PC-3 (cell line): ENCODE data around the gene PTRH2. TPM values are rescaled to one million over a fixed set of nuclear protein-coding genes. Genes with fewer than 3 reads are reported as not detected.

Source experiments
- ATAC-seq: fragments of 200-7000 bp; cut with Tn5 transposase; 2 replicates; pipeline ENCODE4 v1.9.1; 2020; ENCODE audit warnings: mild to moderate bottlenecking, moderate library complexity
- BruUV-seq: library from RNA; stranded (reverse); fragments of 400-500 nt; replicated peaks from 2 replicates; lab custom pipeline; 2021; lab: Mats Ljungman, UMichigan
- CTCF ChIA-PET: fragments of 300-600 bp; sonication (Branson Sonifier 250); formaldehyde crosslinking; loops from one replicate; lab custom pipeline; 2022; ENCODE audit warnings: antibody characterized with exemption; lab: Charles Lee
- POLR2A ChIA-PET: fragments of 300-600 bp; sonication (Branson Sonifier 250); formaldehyde crosslinking; loops from one replicate; lab custom pipeline; 2022; ENCODE audit warnings: antibody characterized with exemption; ENCODE audit not compliant: unreplicated experiment; lab: Charles Lee
- DNase-seq: peaks from one replicate; pipeline ENCODE4 v3.0.0-alpha.2; 2015
- H2AFZ ChIP-seq: fragments of 300-600 bp; sonication (generic); 2 replicates; pipeline ENCODE4 v1.6.0; 2016; ENCODE audit warnings: antibody characterized with exemption, low read length
- H3F3A ChIP-seq: fragments of 300-600 bp; sonication (generic); one replicate; pipeline ENCODE4 v1.6.0; 2017; ENCODE audit warnings: antibody characterized with exemption, low read length, control low read depth, mild to moderate bottlenecking; ENCODE audit not compliant: unreplicated experiment
- H3K27ac ChIP-seq: fragments of 300-600 bp; sonication (generic); 2 replicates; pipeline ENCODE4 v1.5.1; 2016; ENCODE audit warnings: mild to moderate bottlenecking, low read length
- H3K27me3 ChIP-seq: fragments of 300-600 bp; sonication (generic); 2 replicates; pipeline ENCODE4 v1.6.1; 2016; ENCODE audit warnings: low read length, mixed read lengths
- H3K36me3 ChIP-seq: fragments of 300-600 bp; sonication (generic); 2 replicates; pipeline ENCODE4 v1.6.1; 2016; ENCODE audit warnings: low read depth, mixed run types, low read length, mixed read lengths
- H3K4me1 ChIP-seq: fragments of 300-600 bp; sonication (generic); 2 replicates; pipeline ENCODE4 v1.5.1; 2016; ENCODE audit warnings: low read length; ENCODE audit not compliant: insufficient read depth
- H3K4me2 ChIP-seq: fragments of 300-600 bp; sonication (generic); 2 replicates; pipeline ENCODE4 v1.6.0; 2016; ENCODE audit warnings: low read length
- H3K4me3 ChIP-seq: fragments of 300-600 bp; sonication (generic); 2 replicates; pipeline ENCODE4 v1.5.1; 2016; ENCODE audit warnings: mild to moderate bottlenecking, low read length, mixed read lengths
- H3K79me2 ChIP-seq: fragments of 300-600 bp; sonication (generic); 2 replicates; pipeline ENCODE4 v1.6.1; 2017; ENCODE audit warnings: low read length, mixed read lengths
- H3K9ac ChIP-seq: fragments of 300-600 bp; sonication (generic); 2 replicates; pipeline ENCODE4 v1.6.0; 2016; ENCODE audit warnings: mild to moderate bottlenecking, low read length
- H3K9me2 ChIP-seq: fragments of 300-600 bp; sonication (generic); replicated peaks from 2 replicates; pipeline ENCODE4 v1.6.1; 2016; ENCODE audit warnings: mixed run types, low read length, mixed read lengths
- H3K9me3 ChIP-seq: fragments of 300-600 bp; sonication (generic); 2 replicates; pipeline ENCODE4 v1.6.1; 2016; ENCODE audit warnings: low read length, mixed read lengths
- H4K20me1 ChIP-seq: fragments of 300-600 bp; sonication (generic); 2 replicates; pipeline ENCODE4 v1.6.1; 2016; ENCODE audit warnings: low read length, mixed read lengths
- CTCF ChIP-seq: fragments of 300-600 bp; sonication (generic); conservative IDR thresholded peaks from 2 replicates; pipeline ENCODE4 v1.5.1; 2017; ENCODE audit warnings: antibody characterized with exemption, low read depth, mild to moderate bottlenecking, low read length
- EZH2 ChIP-seq: fragments of 300-600 bp; sonication (generic); IDR thresholded peaks from one replicate; pipeline ENCODE4 v1.6.1; 2017; ENCODE audit warnings: antibody characterized with exemption, mild to moderate bottlenecking, low read length; ENCODE audit not compliant: unreplicated experiment
- EZH2phosphoT487 ChIP-seq: fragments of 300-600 bp; sonication (generic); IDR thresholded peaks from 2 replicates; pipeline ENCODE4 v1.6.1; 2018; ENCODE audit warnings: mild to moderate bottlenecking, antibody characterized with exemption, low read length, borderline replicate concordance
- intact Hi-C: fragments of 100-400 bp; cut with micrococcal nuclease; formaldehyde crosslinking; loops from 2 replicates; pipeline ENCODE4 v1.9.0; 2023
- total RNA-seq: library from RNA; depleted of rRNA; stranded (reverse); fragments of >200 nt; gene quantifications from 2 replicates; pipeline ENCODE4 v1.2.3, GENCODE V29; 2014

The PTRH2 gene
- total RNA-seq, 1 experiment from 2014 or later: 69.8 TPM

DNA sequence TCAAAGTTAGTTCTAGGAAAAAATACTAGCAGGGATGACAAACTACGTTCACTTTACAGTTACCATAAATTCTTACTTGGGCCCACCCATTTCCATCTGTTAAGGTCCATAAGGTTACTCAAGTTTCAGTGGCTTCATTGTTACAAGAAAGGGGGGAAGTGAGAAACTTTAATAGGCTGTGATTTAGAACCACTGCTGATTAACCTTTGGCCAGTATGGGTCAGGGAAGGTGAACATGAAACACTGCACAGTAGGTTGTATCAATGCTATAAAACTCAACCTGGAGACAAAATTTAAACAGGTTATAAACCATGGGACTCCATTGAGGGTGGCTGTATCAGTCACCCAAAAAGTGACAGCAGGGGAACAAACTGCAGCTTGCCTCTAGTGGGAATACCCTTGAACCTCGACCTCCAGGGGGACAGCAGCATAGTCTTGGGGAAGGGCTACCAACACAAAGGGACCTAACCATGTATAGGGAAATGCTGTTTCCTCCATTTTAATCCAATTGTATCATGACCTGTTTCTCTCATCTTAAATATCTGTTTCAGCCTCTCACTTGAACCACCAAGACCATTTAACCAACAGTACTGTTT lies 10.4 kb downstream of the PTRH2 start:
- H3K4me3 ChIP-seq: no peak overlapping the region
- H2AFZ ChIP-seq: no peak overlapping the region
- H3K9ac ChIP-seq: no peak overlapping the region
- no peak for TF ChIP-seq EZH2phosphoT487
- TF ChIP-seq EZH2: no peak
- no peak for TF ChIP-seq CTCF
- CTCF ChIA-PET: interaction anchor here (0.7 kb wide), 1 partner anchor 37 kb away, joined by 3 read pairs; no protein-coding TSS in a partner anchor
- H3F3A ChIP-seq: peaks cover 10% of the 10 kb centered on the region
- H4K20me1 ChIP-seq: peaks cover 69% of the 10 kb centered on the region
- ATAC-seq (no peak), DNase-seq (no peak)
- H3K27me3 ChIP-seq: no peaks in the 10 kb centered on the region
- intact Hi-C loops: loop anchor here (10.0 kb wide), 1 partner anchor 338 kb away; no protein-coding TSS in a partner anchor
- no peaks in the 10 kb centered on the region for H3K9me2 ChIP-seq
- no peak overlapping the region for H3K27ac ChIP-seq
- no peaks in the 10 kb centered on the region for H3K9me3 ChIP-seq
- no peak overlapping the region for H3K4me2 ChIP-seq
- H3K4me1 ChIP-seq: no peaks in the 10 kb centered on the region
- POLR2A ChIA-PET: no interaction called here
- H3K36me3 ChIP-seq: peaks cover 76% of the 10 kb centered on the region
- TSS peak; percentile 0 for BruUV-seq
- H3K79me2 ChIP-seq: peaks cover 82% of the 10 kb centered on the region

GRCh38 chr17:59695945-59696681 lies 11.1 kb downstream of the PTRH2 start:
- DNase-seq: no peak

More at GRCh38 chr17:59695945-59696681, 11.1 kb downstream of the PTRH2 start:
- H3K36me3 ChIP-seq: peaks cover 80% of the 10 kb centered on the region
- peaks cover 10% of the 10 kb centered on the region for H3F3A ChIP-seq
- no peak overlapping the region for H2AFZ ChIP-seq
- intact Hi-C loops: loop anchor here (10.0 kb wide), 1 partner anchor 339 kb away; no protein-coding TSS in a partner anchor
- no peaks in the 10 kb centered on the region for H3K9me2 ChIP-seq
- no peak overlapping the region for H3K27ac ChIP-seq
- ATAC-seq: peak; percentile 17; the same call in 1 of the 2 replicates
- H3K27me3 ChIP-seq: no peaks in the 10 kb centered on the region
- H3K4me3 ChIP-seq: no peak overlapping the region
- peaks cover 76% of the 10 kb centered on the region for H3K79me2 ChIP-seq
- POLR2A ChIA-PET: interaction anchor here (0.6 kb wide), 1 partner anchor 41 kb away, joined by 3 read pairs; no protein-coding TSS in a partner anchor
- H3K9ac ChIP-seq: no peak overlapping the region
- TF ChIP-seq CTCF (no peak), EZH2phosphoT487 (no peak), EZH2 (no peak)
- no peak overlapping the region for H3K4me2 ChIP-seq
- no TSS peak for BruUV-seq
- no peaks in the 10 kb centered on the region for H3K4me1 ChIP-seq
- CTCF ChIA-PET: no interaction called here
- peaks cover 65% of the 10 kb centered on the region for H4K20me1 ChIP-seq
- H3K9me3 ChIP-seq: no peaks in the 10 kb centered on the region
